ENCODE data around the gene CDIP1.

The CDIP1 gene

GRCh38 chr16:4472880-4473279 is 65.7 kb downstream of the CDIP1 start:
- no peak for DNase-seq (ENCODE audit: low read depth)
- no peak overlapping the region for H3K4me3 ChIP-seq (ENCODE audit: low read depth, low read length)
- TF ChIP-seq CTCF (IDR thresholded peaks at IDR 0.05; ENCODE audit: low read depth, low read length, missing control alignments) = no peak

- no peak for DNase-seq (ENCODE audit: low read depth)
- H3K4me3 ChIP-seq (ENCODE audit: low read depth, low read length) = no peak overlapping the region
- TF ChIP-seq CTCF (IDR thresholded peaks at IDR 0.05; ENCODE audit: low read depth, low read length, missing control alignments) = no peak
Observed at GRCh38 chr16:4471869-4472268, 66.7 kb downstream of the CDIP1 start.

GRCh38 chr16:4468972-4469371 is 69.6 kb downstream of the CDIP1 start:
- DNase-seq (ENCODE audit: low read depth) = no peak
- TF ChIP-seq CTCF (IDR thresholded peaks at IDR 0.05; ENCODE audit: low read depth, low read length, missing control alignments) = no peak
- H3K4me3 ChIP-seq (ENCODE audit: low read depth, low read length) = no peak overlapping the region

- no peak for TF ChIP-seq CTCF (IDR thresholded peaks at IDR 0.05; ENCODE audit: low read depth, low read length, missing control alignments)
- no peak overlapping the region for H3K4me3 ChIP-seq (ENCODE audit: low read depth, low read length)
- DNase-seq (ENCODE audit: low read depth) = no peak
Observed at GRCh38 chr16:4467916-4468315, 70.7 kb downstream of the CDIP1 start.

GRCh38 chr16:4465977-4466779 is 72.4 kb downstream of the CDIP1 start:
- H3K4me3 ChIP-seq (ENCODE audit: low read depth, low read length) = no peak overlapping the region
- no peak for TF ChIP-seq CTCF (IDR thresholded peaks at IDR 0.05; ENCODE audit: low read depth, low read length, missing control alignments)

GRCh38 chr16:4463522-4464163 is 74.9 kb downstream of the CDIP1 start:
- no peak for DNase-seq (ENCODE audit: low read depth)
- no peak overlapping the region for H3K4me3 ChIP-seq (ENCODE audit: low read depth, low read length)
- no peak for TF ChIP-seq CTCF (IDR thresholded peaks at IDR 0.05; ENCODE audit: low read depth, low read length, missing control alignments)

More at GRCh38 chr16:4465977-4466779, 72.4 kb downstream of the CDIP1 start:
- DNase-seq (ENCODE audit: low read depth) = no peak
